ENCODE results near the gene ASTN2.

GRCh38 chr9:116765011-116765410 is 649.8 kb downstream of the ASTN2 start:
- TF ChIP-seq, protein P1, sequence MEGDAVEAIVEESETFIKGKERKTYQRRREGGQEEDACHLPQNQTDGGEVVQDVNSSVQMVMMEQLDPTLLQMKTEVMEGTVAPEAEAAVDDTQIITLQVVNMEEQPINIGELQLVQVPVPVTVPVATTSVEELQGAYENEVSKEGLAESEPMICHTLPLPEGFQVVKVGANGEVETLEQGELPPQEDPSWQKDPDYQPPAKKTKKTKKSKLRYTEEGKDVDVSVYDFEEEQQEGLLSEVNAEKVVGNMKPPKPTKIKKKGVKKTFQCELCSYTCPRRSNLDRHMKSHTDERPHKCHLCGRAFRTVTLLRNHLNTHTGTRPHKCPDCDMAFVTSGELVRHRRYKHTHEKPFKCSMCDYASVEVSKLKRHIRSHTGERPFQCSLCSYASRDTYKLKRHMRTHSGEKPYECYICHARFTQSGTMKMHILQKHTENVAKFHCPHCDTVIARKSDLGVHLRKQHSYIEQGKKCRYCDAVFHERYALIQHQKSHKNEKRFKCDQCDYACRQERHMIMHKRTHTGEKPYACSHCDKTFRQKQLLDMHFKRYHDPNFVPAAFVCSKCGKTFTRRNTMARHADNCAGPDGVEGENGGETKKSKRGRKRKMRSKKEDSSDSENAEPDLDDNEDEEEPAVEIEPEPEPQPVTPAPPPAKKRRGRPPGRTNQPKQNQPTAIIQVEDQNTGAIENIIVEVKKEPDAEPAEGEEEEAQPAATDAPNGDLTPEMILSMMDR (IDR thresholded peaks at IDR 0.05; ENCODE audit: low read depth, low read length, missing input control), result no peak
- TF ChIP-seq SP1 (IDR thresholded peaks at IDR 0.05) (no peak), TAF1 (conservative IDR thresholded peaks at IDR 0.05) (no peak), RAD21 (IDR thresholded peaks at IDR 0.05) (no peak), ZBTB33 (IDR thresholded peaks at IDR 0.05) (no peak), FOXA1 (IDR thresholded peaks at IDR 0.05) (no peak), JUND (IDR thresholded peaks at IDR 0.05) (no peak), YY1 (IDR thresholded peaks at IDR 0.05) (no peak)
- TF ChIP-seq, protein P2, sequence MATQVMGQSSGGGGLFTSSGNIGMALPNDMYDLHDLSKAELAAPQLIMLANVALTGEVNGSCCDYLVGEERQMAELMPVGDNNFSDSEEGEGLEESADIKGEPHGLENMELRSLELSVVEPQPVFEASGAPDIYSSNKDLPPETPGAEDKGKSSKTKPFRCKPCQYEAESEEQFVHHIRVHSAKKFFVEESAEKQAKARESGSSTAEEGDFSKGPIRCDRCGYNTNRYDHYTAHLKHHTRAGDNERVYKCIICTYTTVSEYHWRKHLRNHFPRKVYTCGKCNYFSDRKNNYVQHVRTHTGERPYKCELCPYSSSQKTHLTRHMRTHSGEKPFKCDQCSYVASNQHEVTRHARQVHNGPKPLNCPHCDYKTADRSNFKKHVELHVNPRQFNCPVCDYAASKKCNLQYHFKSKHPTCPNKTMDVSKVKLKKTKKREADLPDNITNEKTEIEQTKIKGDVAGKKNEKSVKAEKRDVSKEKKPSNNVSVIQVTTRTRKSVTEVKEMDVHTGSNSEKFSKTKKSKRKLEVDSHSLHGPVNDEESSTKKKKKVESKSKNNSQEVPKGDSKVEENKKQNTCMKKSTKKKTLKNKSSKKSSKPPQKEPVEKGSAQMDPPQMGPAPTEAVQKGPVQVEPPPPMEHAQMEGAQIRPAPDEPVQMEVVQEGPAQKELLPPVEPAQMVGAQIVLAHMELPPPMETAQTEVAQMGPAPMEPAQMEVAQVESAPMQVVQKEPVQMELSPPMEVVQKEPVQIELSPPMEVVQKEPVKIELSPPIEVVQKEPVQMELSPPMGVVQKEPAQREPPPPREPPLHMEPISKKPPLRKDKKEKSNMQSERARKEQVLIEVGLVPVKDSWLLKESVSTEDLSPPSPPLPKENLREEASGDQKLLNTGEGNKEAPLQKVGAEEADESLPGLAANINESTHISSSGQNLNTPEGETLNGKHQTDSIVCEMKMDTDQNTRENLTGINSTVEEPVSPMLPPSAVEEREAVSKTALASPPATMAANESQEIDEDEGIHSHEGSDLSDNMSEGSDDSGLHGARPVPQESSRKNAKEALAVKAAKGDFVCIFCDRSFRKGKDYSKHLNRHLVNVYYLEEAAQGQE (IDR thresholded peaks at IDR 0.05), result no peak

Data from liver (tissue), 3 donors.